ENCODE results near the gene SEPTIN5.
"Not testable (repeated sequence)": the region's sequence is repeated elsewhere in the genome, so short reads cannot be mapped to it uniquely, and the experiment has no call there.

Gene SEPTIN5

GRCh38 chr22:19680911-19681862 is 33.1 kb upstream of the SEPTIN5 start:
- no peak for DNase-seq

GRCh38 chr22:19681863-19682245 is 32.4 kb upstream of the SEPTIN5 start:
- no peak for DNase-seq

- DNase-seq, result no peak
These were observed 27.4 kb upstream of the SEPTIN5 start for GRCh38 chr22:19686946-19687345.

GRCh38 chr22:19687561-19688300 is 26.6 kb upstream of the SEPTIN5 start:
- no peak for DNase-seq

- no peak for DNase-seq
These were observed 25.7 kb upstream of the SEPTIN5 start for GRCh38 chr22:19688301-19689290.

- no peak for DNase-seq
These were observed 24.9 kb upstream of the SEPTIN5 start for GRCh38 chr22:19689408-19689807.

- DNase-seq, result no peak
These were observed 23.1 kb upstream of the SEPTIN5 start for GRCh38 chr22:19691007-19691720.

- DNase-seq, result peak; percentile 8
These were observed 22.5 kb upstream of the SEPTIN5 start for GRCh38 chr22:19691721-19692341.

- no peak for DNase-seq
These were observed 20.7 kb upstream of the SEPTIN5 start for GRCh38 chr22:19693581-19693980.

GRCh38 chr22:19693981-19694670 is 20.2 kb upstream of the SEPTIN5 start:
- DNase-seq, result no peak

- no peak for DNase-seq
These were observed 19.6 kb upstream of the SEPTIN5 start for GRCh38 chr22:19694696-19695095.

- no peak for DNase-seq
These were observed 17.6 kb upstream of the SEPTIN5 start for GRCh38 chr22:19696504-19697276.

- DNase-seq, result not testable (repeated sequence)
These were observed 16.4 kb upstream of the SEPTIN5 start for GRCh38 chr22:19697871-19698270.

- no peak for DNase-seq
These were observed 13.4 kb upstream of the SEPTIN5 start for GRCh38 chr22:19700790-19701419.

GRCh38 chr22:19701420-19702145 is 12.7 kb upstream of the SEPTIN5 start:
- DNase-seq, result no peak

- DNase-seq, result no peak
These were observed 10.4 kb upstream of the SEPTIN5 start for GRCh38 chr22:19703869-19704268.

GRCh38 chr22:19704355-19705015 is 9.8 kb upstream of the SEPTIN5 start:
- no peak for DNase-seq

Data from fibroblast of skin of right quadriceps (primary cell).